Endometrial microvascular endothelial cells (primary cell): ENCODE results near the gene CAB39L. TPM values are rescaled to one million over a fixed set of nuclear protein-coding genes. Genes with fewer than 3 reads are reported as not detected.
"Not testable (repeated sequence)": the region's sequence is repeated elsewhere in the genome, so short reads cannot be mapped to it uniquely, and the experiment has no call there.

ENCODE experiments used
- in situ Hi-C: cut with HindIII; loops from 2 replicates; pipeline ENCODE4 v1.10.0; 2017; ENCODE audit warnings: low sequenced_read_pairs, low pct_unique_long_range_greater_than_20kb; ENCODE audit errors: inconsistent ontology term
- total RNA-seq: library from RNA; depleted of rRNA; stranded (reverse); fragments of >200 nt; gene quantifications from one replicate; pipeline ENCODE4 v1.2.3, GENCODE V29; 2015; ENCODE audit errors: inconsistent ontology term

The CAB39L gene
- total RNA-seq, 1 donor from 2014 or later: 4.0 TPM

DNA sequence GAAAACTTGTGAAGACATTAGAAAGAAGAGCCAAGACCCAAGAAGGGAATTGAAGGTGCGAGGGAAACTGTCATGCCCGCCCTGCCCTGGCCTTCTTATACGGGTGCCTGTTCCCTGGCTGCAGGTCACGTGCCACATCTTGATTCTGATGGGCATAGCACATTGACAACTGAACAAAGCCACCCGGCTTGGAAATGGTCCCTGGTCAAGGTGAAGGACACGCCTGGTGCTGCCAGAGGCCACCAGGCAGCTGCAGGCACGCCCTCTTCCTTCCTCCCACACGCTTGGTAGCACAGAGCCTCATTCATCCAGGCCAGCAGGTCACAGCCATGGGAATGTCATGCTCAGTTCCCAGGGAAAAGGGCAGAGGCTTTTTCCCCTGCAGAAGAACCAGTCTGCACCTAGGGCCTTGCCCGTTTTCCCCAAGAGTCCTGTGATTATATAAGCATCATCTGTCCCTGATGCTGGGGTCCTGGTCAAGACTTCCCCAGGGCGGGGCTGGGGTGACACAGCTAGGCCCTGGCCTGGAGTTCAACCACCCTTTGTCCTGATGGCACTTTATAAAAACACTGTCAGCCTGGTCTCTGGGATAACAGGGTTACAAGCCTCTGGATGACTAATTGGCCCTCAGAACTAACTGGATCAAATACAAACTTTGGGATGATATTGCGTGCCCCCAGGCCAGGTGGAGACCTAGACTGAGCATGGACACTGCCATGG lies 140.2 kb downstream of the CAB39L start:
- in situ Hi-C loops: no loop called here

DNA sequence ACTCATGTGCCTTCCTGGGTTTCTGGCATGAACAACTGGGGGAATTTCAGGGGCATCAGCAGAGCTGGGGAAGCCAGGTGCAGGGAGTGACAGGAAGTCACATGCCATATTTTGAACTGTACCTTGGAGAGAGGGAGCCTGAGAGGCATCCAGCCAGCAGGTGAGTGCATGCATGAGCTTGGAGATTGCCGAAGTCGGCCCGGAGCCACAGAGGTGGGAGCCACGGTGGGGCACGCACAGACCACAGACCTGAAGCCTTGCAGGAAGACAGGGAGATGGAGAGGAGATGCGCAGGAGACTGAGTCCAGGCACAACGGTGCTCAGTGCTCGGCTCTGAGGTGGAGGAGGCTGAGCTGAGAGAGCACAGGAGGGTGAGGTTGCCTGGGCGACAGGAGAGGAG lies 141.0 kb downstream of the CAB39L start:
- in situ Hi-C loops: no loop called here

DNA sequence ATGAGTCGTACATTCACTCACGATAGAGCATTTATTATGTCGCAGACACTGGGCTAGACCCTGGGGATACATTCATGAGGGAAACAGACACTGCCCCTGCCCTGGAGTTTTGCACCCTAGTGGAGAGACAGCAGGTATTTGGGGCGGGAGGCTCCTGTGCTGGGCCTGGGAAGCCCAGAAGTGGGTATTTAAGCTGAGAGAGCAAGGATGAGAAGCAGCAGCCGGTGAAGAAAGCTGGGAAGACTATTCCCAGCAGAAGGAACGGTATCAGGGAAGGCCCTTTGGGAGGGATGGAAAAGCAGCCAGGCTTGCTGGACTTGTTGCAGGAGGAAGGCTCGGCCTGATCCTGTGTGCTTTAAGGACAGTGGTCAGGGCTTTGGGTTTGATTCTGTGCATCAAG lies 141.6 kb downstream of the CAB39L start:
- in situ Hi-C loops: no loop called here

DNA sequence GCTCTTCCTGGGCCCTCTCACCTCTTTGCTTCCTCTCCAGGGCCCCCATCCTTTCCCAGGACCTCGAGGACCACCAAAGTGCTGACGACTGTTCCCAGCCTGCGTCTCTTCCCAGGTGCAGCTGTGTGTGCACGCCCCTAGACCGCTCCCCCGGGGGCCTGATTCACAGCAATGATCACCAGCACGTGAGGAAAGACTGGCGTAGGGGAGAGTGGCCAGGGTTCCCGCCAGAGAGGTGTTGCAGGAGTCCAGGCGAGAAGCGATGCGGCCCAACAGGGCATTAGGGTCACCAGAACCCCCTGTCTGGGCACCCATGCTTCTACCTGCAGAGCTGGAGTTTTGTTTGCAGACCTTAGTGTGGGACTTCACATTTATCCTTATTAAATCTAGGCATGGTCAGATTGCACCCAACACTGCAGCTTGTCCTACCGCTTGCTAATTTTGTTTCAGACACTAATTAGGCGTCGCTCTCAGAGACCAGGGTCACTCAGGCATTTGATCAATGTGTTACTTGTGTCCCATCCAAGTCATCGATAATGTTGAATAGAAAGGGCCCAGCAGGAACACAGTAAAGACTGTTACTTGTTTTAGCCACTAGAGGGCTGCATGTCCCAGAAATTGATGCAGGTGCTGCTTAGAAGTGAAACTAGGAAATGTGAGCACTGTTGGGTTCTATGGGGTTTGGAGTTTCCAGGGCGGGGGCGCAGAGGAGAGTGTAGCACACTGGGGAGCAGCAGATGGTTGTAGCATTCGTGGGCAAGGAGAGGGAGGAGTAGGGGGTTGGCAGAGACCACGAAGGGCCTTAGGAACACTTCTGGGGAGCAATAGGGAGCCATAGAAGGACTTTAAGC lies 142.9 kb downstream of the CAB39L start:
- in situ Hi-C loops: no loop called here

DNA sequence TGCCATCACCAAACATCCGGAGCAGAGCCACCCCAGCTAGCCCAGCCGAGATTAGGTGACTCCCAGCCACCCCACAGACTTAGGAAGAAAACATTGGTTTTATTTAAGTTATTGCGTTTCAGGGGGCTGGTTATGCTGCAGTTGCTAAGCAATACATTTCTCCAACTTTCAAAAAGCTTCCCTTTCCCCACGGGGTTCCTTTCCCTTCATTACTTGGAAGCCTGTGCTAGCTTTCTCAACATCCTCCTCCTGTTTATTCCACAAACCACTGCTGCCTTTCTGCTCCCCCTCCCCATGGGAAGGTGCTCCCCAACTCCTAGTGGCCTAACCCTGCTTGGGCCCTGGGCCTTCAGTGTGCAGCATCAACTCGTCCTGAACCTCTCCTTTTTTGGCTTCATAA lies 143.6 kb downstream of the CAB39L start:
- in situ Hi-C loops: no loop called here

DNA sequence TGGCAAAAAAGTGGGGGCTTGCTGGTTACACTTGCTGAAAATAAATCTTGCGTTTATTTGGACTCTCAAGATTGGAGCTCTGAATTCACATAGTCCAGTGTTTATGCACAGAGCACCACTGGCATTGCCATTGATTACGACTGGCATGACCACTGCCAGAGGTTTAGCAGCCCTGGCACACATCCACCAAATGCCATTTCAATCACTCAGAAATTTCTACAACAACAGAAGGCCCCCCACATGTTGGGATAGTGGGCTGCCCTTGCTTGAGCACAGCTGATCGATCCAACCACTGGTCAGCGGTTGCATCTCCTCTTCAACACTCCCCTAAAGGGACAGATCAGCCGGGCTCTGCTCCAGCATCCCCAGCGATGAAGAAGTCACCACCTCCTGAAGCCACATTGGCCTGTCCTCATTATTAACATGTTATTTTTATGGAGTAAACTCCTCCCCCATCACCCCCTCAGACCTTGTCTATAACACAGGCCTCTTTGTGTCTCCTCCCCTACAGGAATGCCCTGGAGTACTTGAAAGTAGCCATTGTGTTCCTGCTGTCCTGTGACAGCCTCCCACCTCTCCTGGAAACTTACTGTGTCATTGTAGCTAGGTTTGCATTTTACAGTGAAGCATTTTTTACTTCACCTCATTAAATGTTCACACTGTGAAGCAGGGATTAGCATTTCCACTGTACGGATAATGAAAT lies 144.8 kb downstream of the CAB39L start:
- in situ Hi-C loops: no loop called here

DNA sequence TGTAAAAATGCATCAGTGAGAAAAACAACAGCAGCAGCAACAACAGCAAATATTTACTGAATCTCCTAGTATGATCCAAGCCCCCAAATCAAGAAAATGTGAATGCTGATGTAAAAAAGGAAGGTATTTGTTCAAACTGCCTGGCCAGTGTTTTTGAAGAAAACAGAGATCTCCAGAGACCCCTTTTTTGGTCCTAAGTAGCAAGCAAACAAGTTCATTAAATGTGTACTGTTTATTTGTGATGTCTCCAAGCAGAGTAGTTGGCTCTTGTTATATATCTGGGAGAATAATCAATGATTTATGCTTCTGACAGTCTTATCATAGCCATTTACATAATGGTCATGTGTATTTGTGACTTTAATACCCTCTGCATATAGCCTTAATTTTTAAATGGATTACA lies 145.4 kb downstream of the CAB39L start:
- in situ Hi-C loops: no loop called here

DNA sequence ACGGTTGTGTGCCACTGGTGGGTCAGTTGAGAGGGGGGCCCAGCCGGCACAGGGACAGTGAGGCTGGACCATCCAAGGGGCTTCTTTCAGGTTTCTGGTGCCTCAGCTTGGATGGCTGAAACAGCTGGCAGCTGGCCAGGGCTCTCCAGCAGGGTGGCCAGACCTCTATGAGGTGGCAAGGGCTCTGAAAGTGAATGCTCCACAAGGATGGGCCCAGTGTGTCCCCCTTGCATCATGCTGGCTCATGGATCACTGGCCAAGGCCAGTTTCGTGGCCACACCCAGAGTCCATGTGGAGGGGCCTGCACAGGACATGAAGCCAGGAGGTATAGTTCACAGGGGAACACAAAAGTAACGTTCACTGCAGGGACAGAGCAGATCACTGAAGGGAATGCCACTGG lies 146.5 kb downstream of the CAB39L start:
- in situ Hi-C loops: no loop called here

DNA sequence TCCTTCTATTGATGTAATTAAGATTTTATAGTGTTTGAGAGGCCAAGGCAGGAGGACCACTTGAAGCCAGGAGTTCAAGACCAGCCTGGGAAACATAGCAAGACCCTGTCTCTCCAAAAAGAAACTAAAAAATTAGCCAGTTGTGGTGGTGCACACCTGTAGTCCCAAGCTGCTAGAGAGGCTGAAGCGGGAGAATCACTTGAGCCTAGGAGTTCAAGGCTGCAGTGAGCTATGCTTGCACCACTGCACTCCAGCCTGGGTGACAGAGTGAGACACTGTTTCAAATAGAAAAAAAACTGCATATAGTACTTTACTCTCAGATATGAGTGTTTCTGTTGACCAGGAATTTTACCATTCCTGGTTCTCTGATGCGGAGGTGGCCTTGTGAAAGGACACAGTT lies 147.2 kb downstream of the CAB39L start:
- in situ Hi-C loops: no loop called here

DNA sequence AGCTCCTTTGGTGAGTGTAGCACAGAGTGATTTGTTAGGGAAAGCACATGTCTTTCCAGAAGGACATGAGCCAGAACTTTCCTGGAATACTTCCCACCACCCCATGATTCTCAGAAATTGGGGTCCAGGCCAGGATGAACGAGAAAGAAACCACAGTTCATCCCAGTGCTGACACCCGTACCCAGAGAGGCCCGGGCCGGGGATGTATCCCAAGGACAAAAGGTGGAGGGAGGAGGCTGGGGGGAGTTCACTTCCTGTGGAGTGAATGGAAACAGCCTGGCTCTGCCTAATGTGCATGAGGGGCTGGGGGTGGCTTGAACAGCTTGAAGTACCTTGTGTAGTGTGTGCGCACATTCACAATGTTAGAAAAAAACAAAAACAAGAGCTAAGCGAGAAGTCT lies 148.6 kb downstream of the CAB39L start:
- in situ Hi-C loops: no loop called here

DNA sequence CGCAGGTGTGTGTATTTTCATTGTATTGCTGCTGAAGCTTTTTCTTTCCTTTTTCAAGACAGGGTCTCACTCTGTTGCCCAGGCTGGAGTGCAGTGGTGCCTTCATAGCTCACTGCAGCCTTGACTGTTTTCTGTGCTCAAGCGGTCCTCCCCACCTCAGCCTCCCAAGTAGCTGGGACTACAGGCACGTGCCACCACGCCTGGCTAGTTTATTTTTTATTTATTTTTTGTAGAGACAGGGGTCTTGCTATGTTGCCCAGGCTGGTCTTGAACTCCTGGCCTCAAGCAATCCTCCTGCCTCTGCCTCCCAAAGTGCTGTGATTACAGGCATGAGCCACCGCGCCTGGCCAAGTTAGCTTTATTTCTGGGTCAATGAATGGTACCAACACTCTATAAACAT lies 149.1 kb downstream of the CAB39L start:
- in situ Hi-C loops: not testable (repeated sequence)

DNA sequence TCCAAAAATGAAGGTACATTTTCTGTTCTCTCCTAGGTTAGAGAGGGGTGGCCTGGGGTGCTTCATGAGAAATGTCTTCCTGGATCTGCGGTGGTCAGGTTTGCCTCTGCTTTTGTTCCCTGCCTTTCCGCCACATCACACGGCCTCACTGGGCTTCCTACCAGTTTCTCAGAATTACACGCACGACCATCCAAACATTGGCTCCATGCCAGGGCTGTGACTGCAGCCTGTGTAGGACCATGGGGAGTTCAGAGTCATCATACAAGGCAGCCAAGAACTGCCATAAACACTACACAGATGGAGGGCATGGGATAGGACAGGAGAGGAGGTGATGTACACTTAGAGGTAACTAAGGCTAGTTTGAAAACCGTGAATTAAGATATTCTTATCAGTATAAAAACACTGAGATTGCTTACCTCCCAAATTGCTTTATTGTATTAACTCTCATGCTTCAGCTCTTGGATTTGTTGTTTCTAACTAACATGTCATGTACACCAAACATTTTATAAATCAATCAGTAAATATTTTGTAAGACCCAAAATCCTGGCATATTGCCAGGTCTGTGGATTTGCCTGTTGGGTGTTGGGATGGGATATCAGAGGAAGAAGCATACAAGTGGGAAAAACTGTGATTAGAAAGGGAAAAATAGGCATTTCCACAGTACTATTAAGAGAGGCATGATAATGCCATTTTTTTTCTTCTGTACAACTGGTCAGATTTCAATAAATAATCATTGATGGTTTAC lies 150.9 kb downstream of the CAB39L start:
- in situ Hi-C loops: no loop called here

DNA sequence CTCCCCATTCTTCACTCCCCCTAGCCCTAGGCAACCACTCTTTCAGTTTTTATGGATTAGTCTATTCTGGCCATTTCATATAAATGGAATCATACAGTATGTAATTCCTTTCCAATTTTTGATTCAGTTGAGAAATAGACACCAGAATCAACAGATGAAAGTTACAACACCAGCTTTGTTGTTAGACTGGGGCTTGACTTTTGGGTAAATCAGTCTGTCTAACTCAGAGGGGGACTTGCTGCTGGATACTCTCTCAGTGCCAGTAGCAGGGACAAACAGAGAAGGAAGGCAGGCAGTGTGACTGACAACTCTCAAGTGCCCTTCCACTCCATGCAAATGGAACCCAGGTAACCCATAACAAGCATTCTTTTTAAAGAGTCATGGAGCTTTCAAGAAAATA lies 155.4 kb downstream of the CAB39L start:
- in situ Hi-C loops: no loop called here

DNA sequence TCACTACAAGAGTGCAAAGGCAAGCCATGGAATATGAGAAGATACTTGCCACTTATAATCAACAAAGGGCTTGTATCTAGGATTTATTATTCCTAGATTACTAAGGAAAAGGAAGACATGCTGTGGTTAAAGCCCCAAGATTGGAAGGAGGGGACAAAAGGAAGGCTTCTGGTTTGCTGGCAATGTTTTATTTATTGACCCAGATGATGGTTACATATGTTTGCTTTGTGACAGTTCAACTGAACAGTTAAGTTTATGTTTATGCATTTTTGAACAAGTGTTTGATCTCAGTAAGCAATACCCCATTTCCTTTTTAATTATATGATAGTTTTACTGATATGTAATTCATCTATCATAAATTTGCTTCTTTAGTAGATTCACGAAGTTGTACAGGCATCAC lies 155.9 kb downstream of the CAB39L start:
- in situ Hi-C loops: no loop called here

DNA sequence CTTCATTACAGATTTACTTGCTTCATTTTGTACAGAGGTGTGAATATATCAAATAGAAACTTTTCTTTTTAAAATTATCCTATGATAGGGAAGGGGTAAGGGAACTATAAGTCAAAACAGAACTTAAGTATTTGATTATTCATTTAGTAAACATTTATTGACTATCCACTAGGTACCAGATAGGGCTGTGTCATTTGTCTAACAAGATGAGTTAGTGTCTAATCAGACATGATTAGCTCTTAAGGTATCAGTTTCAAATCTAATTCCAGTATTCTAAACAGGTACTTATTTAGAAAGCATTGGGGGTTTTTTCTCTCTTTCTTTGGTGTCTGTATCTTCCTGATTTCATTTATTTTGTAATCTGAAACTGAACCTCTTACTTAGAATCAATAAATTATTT lies 164.0 kb downstream of the CAB39L start:
- in situ Hi-C loops: no loop called here

DNA sequence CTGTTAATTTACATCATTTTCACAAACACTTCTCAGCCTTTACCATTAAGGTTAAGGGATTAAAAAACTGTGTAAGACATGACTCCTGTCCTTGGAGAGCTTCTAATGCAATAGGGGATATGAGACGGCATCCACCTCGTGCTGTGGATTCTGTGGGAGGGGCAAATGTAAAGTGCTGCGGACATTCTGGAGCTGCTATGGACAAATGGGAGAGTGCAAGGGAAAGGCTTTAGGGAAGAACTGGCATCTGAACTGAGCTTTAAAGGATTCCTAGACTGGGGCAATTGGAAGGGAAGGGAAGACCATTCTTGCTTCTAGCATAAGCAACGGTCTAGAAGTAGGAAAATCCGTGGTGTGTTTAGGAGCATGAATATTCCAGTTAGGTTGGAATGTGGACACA lies 164.8 kb downstream of the CAB39L start:
- in situ Hi-C loops: no loop called here

DNA sequence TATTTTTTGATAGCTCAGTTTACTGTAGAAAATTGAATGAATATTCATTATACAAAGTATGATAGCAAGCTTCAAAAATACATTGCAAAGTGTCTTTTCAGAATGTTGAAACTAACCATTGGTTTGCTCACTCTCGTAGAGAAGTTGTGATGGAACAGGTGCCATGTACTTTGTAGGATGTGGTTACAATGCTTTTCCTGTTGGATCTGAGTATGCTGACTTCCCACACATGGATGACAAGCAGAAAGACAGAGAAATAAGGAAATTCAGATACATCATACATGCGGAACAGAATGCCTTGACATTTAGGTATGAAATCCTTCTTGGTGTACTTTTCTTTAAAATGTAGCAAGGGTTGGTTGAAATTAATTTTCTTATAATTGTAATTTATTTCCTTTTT lies 165.7 kb downstream of the CAB39L start:
- in situ Hi-C loops: no loop called here

DNA sequence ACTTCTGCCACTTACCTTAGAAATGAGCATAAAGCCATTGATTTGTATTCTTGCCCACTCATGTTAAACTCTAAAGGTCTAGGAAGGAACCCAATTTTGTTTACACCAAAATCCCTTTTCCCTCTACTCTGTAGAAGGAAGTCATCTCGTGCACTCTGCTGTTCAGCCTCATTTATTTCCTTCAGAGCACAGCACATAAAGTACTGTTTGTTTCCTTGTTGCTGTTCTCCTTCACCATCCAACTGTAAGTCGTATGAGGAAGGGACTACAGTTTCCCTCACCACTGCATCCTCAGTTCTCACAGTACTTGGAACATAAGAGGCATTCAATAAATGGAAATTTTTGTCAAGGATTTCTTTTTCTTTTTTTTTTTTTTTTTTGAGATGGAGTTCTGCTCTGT lies 171.6 kb downstream of the CAB39L start:
- in situ Hi-C loops: no loop called here

DNA sequence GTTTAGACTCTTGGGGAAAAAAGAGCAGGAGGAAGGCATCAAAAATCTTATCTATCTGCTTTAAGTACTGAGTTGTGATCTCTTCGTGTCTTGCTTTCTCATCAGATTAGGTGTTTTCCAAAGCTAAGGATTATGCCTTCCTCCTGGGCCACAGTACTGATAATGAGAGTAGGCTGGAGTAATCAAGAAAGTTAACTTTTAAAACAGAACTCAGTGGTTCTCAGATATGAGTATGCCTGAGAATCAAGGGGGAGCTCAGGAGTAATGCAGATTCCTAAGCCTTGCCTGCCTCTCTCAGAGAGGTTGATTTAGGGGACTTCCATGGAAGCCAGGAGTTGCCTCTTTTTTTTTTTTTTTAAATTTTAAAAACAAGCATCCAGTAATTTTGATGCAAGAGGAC lies 172.6 kb downstream of the CAB39L start:
- in situ Hi-C loops: no loop called here
